Aorta (tissue), 5 donors: ENCODE measurements around the gene CENPP. TPM values are rescaled to one million over a fixed set of nuclear protein-coding genes. Genes with fewer than 3 reads are reported as not detected.

ENCODE experiments used
- ATAC-seq: fragments of 200-7000 bp; cut with Tn5 transposase; one replicate; pipeline ENCODE4 v1.9.1; 2022; ENCODE audit warnings: moderate library complexity; ENCODE audit not compliant: low FRiP score
- DNase-seq, 2 donors: peaks; one replicate each; pipeline ENCODE4 v3.0.0-alpha.2; 2020
- H3K27ac ChIP-seq, 2 donors: one replicate each; pipeline ENCODE4 v1.5.1; 2013; ENCODE audit warnings: low read length in 2 of 2, mild to moderate bottlenecking in 2 of 2, moderate library complexity in 2 of 2, control low read depth in 1 of 2, inconsistent platforms in 1 of 2, low read depth in 1 of 2
- H3K27me3 ChIP-seq, 2 donors: one replicate each; pipeline ENCODE4 v1.6.1; 2013; ENCODE audit warnings: control low read depth in 1 of 2, low read length in 1 of 2, mild to moderate bottlenecking in 1 of 2, moderate library complexity in 1 of 2; ENCODE audit not compliant: insufficient read depth in 2 of 2, control insufficient read depth in 1 of 2
- H3K36me3 ChIP-seq, 2 donors: one replicate each; pipeline ENCODE4 v1.6.1; 2013; ENCODE audit warnings: control low read depth in 1 of 2, low read length in 1 of 2, mild to moderate bottlenecking in 1 of 2; ENCODE audit not compliant: insufficient read depth in 2 of 2, control insufficient read depth in 1 of 2
- H3K4me1 ChIP-seq, 2 donors: one replicate each; pipeline ENCODE4 v1.6.1; 2013; ENCODE audit warnings: low read length in 2 of 2, control low read depth in 1 of 2, mild to moderate bottlenecking in 1 of 2, moderate library complexity in 1 of 2; ENCODE audit not compliant: insufficient read depth in 2 of 2, control insufficient read depth in 1 of 2
- H3K4me3 ChIP-seq, 2 donors: one replicate each; pipeline ENCODE4 v1.5.1; 2013; ENCODE audit warnings: low read length in 2 of 2, control low read depth in 1 of 2, mild to moderate bottlenecking in 1 of 2
- H3K9me3 ChIP-seq: one replicate; pipeline ENCODE4 v1.6.1; 2013; ENCODE audit warnings: mild to moderate bottlenecking, low read length; ENCODE audit not compliant: control insufficient read depth
- WGBS, 2 donors: extraction: QIAGEN DNeasy Blood & Tissue Kit; methylation state at CpG; one replicate each; pipeline ENCODE4 v1.1.7; 2013; 5-methylcytosine and 5-hydroxymethylcytosine counted together
- intact Hi-C, 2 donors: fragments of 100-400 bp; cut with DNase I; formaldehyde crosslinking; loops; one replicate each; pipeline versions ENCODE4 v1.14.2 to v1.15.0; 2022
- polyA plus RNA-seq, 2 donors: library from polyadenylated mRNA; stranded (reverse); fragments of 200-250 nt; gene quantifications; one replicate each; pipeline ENCODE4 v1.2.3, GENCODE V29; 2013
- total RNA-seq, 2 donors: library from RNA; stranded (reverse); fragmentation: NEBNext Ultra II Directional; extraction: Animal tissue kit (Norgen Biotek cat#: 25700); gene quantifications; one replicate each; pipeline ENCODE4 v1.2.1, GENCODE V29; 2021
- donor health status: healthy with polysubstance abuse.
- donor health status: Bipolar disorder and iron deficiency.
- donor health status: DM: no; HTN: no; CAD: no.
- donor health status: DM: no; HTN: no; CAD: no.
- donor health status: DM: yes; HTN: yes; CAD: no.

Gene CENPP
- total and polyA plus RNA-seq, 4 donors: 0.50 to 11.1 (median 4.3) TPM

- no peaks in the 10 kb centered on the region for H3K4me1 ChIP-seq
- ATAC-seq (peak; percentile 94), DNase-seq (peak; percentile 86 to 93)
- H3K27ac ChIP-seq: no peak overlapping the region
- H3K9me3 ChIP-seq: no peaks in the 10 kb centered on the region
- H3K27me3 ChIP-seq: no peaks in the 10 kb centered on the region
- peaks cover 0 to 7% of the 10 kb centered on the region in 2 donors for H3K36me3 ChIP-seq
- no peak overlapping the region for H3K4me3 ChIP-seq
- intact Hi-C loops: loop anchor here (2.0 to 10.0 kb wide), 6 partner anchors 130 to 490 kb away; partner anchors contain the start of genes CENPP (in 1 of the 2) and NOL8 (in 1 of the 2)
- 55 to 56% methylated on average over 35 of the region's 35 CpGs for WGBS, 2 donors
These were observed 309.2 kb downstream of the CENPP start for GRCh38 chr9:92634712-92635605.

- intact Hi-C loops: loop anchor here in 1 of 2 donors (2.0 to 10.0 kb wide), 4 partner anchors 131 to 491 kb away; partner anchors contain the start of genes CENPP and NOL8
- no peak for DNase-seq
- no peaks in the 10 kb centered on the region for H3K9me3 ChIP-seq
- ATAC-seq: no peak
- no peak overlapping the region for H3K4me3 ChIP-seq
- H3K36me3 ChIP-seq: peaks cover 0 to 7% of the 10 kb centered on the region in 2 donors
- 92 to 93% methylated on average over 4 of the region's 4 CpGs for WGBS, 2 donors
- H3K27me3 ChIP-seq: no peaks in the 10 kb centered on the region
- no peaks in the 10 kb centered on the region for H3K4me1 ChIP-seq
- no peak overlapping the region for H3K27ac ChIP-seq
These were observed 310.0 kb downstream of the CENPP start for GRCh38 chr9:92635760-92636159.

- DNase-seq (peak; percentile 23 to 45), ATAC-seq (no peak)
- H3K36me3 ChIP-seq: peaks cover 0 to 7% of the 10 kb centered on the region in 2 donors
- H3K4me1 ChIP-seq: no peaks in the 10 kb centered on the region
- no peaks in the 10 kb centered on the region for H3K9me3 ChIP-seq
- 83% methylated on average over 3 of the region's 3 CpGs for WGBS, 2 donors
- no peak overlapping the region for H3K27ac ChIP-seq
- intact Hi-C loops: loop anchor here in 1 of 2 donors (10.0 kb wide), 1 partner anchor 132 kb away; no protein-coding TSS in a partner anchor
- no peak overlapping the region for H3K4me3 ChIP-seq
- H3K27me3 ChIP-seq: no peaks in the 10 kb centered on the region
These were observed 310.9 kb downstream of the CENPP start for GRCh38 chr9:92636627-92637026.

- Histone ChIP-seq H3K36me3 (peaks cover 0 to 9% of the 10 kb centered on the region in 2 donors), H3K27ac (no peak overlapping the region), H3K9me3 (no peaks in the 10 kb centered on the region), H3K27me3 (no peaks in the 10 kb centered on the region), H3K4me1 (no peaks in the 10 kb centered on the region), H3K4me3 (no peak overlapping the region)
- WGBS, 2 donors: 84 to 87% methylated on average over 7 of the region's 7 CpGs
- intact Hi-C loops: loop anchor here in 1 of 2 donors (10.0 kb wide), 1 partner anchor 133 kb away; no protein-coding TSS in a partner anchor
- DNase-seq (peak; percentile 15 to 50), ATAC-seq (no peak)
These were observed 311.6 kb downstream of the CENPP start for GRCh38 chr9:92637326-92637725.

- DNase-seq (peak; percentile 23 to 65), ATAC-seq (no peak)
- no peaks in the 10 kb centered on the region for H3K9me3 ChIP-seq
- peaks cover 0 to 9% of the 10 kb centered on the region in 2 donors for H3K36me3 ChIP-seq
- H3K4me3 ChIP-seq: no peak overlapping the region
- H3K27ac ChIP-seq: no peak overlapping the region
- no peaks in the 10 kb centered on the region for H3K27me3 ChIP-seq
- 90% methylated on average over 26 of the region's 26 CpGs for WGBS, 2 donors
- intact Hi-C loops: loop anchor here in 1 of 2 donors (10.0 kb wide), 1 partner anchor 133 kb away; no protein-coding TSS in a partner anchor
- no peaks in the 10 kb centered on the region for H3K4me1 ChIP-seq
These were observed 312.3 kb downstream of the CENPP start for GRCh38 chr9:92637886-92638620.

GRCh38 chr9:92638621-92639101 is 312.9 kb downstream of the CENPP start:
- peak; percentile 22 to 56 for DNase-seq
- no peaks in the 10 kb centered on the region for H3K27me3 ChIP-seq

DNA sequence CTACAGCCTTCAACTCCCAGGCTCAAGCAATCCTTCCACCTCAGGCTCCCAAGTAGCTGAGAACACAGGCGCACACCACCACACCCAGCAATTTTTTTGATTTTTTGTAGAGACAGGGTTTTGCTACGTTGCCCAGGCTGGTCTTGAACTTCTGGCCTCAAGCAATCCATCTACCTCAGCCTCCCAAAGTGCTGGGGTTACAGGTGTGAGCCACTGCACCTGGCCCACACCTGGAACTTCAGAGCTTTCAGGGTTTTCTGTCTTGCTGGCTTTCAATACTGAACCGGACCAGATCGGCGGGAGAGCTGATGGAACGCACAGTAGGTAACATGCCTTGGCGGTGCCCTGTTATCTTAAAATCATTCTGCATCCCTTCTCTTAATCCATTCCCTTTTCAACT is 313.4 kb downstream of the CENPP start:
- Histone ChIP-seq H3K4me3 (no peak overlapping the region), H3K27ac (no peak overlapping the region), H3K27me3 (no peaks in the 10 kb centered on the region), H3K4me1 (no peaks in the 10 kb centered on the region), H3K9me3 (no peaks in the 10 kb centered on the region), H3K36me3 (peaks cover 0 to 7% of the 10 kb centered on the region in 2 donors)
- ATAC-seq (no peak), DNase-seq (no peak)
- WGBS, 2 donors: 95 to 97% methylated on average over 7 of the region's 7 CpGs
- intact Hi-C loops: loop anchor here in 1 of 2 donors (10.0 kb wide), 1 partner anchor 134 kb away; no protein-coding TSS in a partner anchor

More at GRCh38 chr9:92638621-92639101, 312.9 kb downstream of the CENPP start:
- intact Hi-C loops: loop anchor here in 1 of 2 donors (10.0 kb wide), 1 partner anchor 134 kb away; no protein-coding TSS in a partner anchor
- no peaks in the 10 kb centered on the region for H3K9me3 ChIP-seq
- H3K4me3 ChIP-seq: no peak overlapping the region
- H3K27ac ChIP-seq: no peak overlapping the region
- ATAC-seq: no peak
- 74 to 78% methylated on average over 5 of the region's 5 CpGs for WGBS, 2 donors
- H3K36me3 ChIP-seq: peaks cover 0 to 9% of the 10 kb centered on the region in 2 donors
- no peaks in the 10 kb centered on the region for H3K4me1 ChIP-seq

- no peak for ATAC-seq
- 82 to 85% methylated on average over 9 of the region's 9 CpGs for WGBS, 2 donors
- Histone ChIP-seq H3K27me3 (no peaks in the 10 kb centered on the region), H3K9me3 (no peaks in the 10 kb centered on the region), H3K36me3 (peaks cover 0 to 7% of the 10 kb centered on the region in 2 donors), H3K4me3 (no peak overlapping the region), H3K4me1 (no peaks in the 10 kb centered on the region), H3K27ac (no peak overlapping the region)
- intact Hi-C loops: loop anchor here in 1 of 2 donors (10.0 kb wide), 1 partner anchor 135 kb away; no protein-coding TSS in a partner anchor
- DNase-seq: peak; percentile 21 to 63
These were observed 314.1 kb downstream of the CENPP start for GRCh38 chr9:92639791-92640271.
